H1 (cell line): ENCODE results near the gene DNAJC27. TPM values are rescaled to one million over a fixed set of nuclear protein-coding genes. Genes with fewer than 3 reads are reported as not detected.

Source experiments
- CTCF ChIA-PET: fragments of 300-600 bp; sonication (Branson Sonifier 250); formaldehyde crosslinking; loops from one replicate; lab custom pipeline; 2021; ENCODE audit not compliant: partially characterized antibody; lab: Charles Lee
- POLR2A ChIA-PET: fragments of 300-600 bp; sonication (Branson Sonifier 250); formaldehyde crosslinking; loops from one replicate; lab custom pipeline; 2021; ENCODE audit warnings: inconsistent platforms; ENCODE audit not compliant: partially characterized antibody; lab: Charles Lee
- DNase-seq, 2 experiments: peaks; one replicate each; pipeline versions ENCODE4 v3.0.0 to v3.0.0-alpha.2; 2010 to 2022; ENCODE audit warnings: low spot score in 2 of 2, low read depth in 1 of 2, mixed read lengths in 1 of 2
- FAIRE-seq: peaks from 2 replicates; lab custom pipeline; 2011; peaks lifted over from hg19 to GRCh38; lab: Jason Lieb, UNC
- H2AFZ ChIP-seq: 2 replicates; pipeline ENCODE4 v1.8.1; 2012; ENCODE audit warnings: low read length, inconsistent platforms
- H2AK5ac ChIP-seq: 2 replicates; pipeline ENCODE4 v1.6.1; 2013; ENCODE audit warnings: low read depth, low read length
- H2BK120ac ChIP-seq: replicated peaks from 2 replicates; pipeline ENCODE3; 2013; ENCODE audit warnings: low read depth, low read length, inconsistent platforms
- H2BK12ac ChIP-seq: 2 replicates; pipeline ENCODE4 v1.6.1; 2013; ENCODE audit warnings: low read depth, low read length
- H2BK15ac ChIP-seq: 2 replicates; pipeline ENCODE4 v1.6.1; 2013; ENCODE audit warnings: low read length
- H2BK20ac ChIP-seq: 2 replicates; pipeline ENCODE4 v1.6.1; 2013; ENCODE audit warnings: low read length
- H2BK5ac ChIP-seq: 2 replicates; pipeline ENCODE4 v1.6.1; 2013; ENCODE audit warnings: low read depth, low read length
- H3K14ac ChIP-seq: 2 replicates; pipeline ENCODE4 v1.6.1; 2013; ENCODE audit warnings: inconsistent platforms; ENCODE audit not compliant: insufficient read length
- H3K18ac ChIP-seq: 2 replicates; pipeline ENCODE4 v1.6.1; 2013; ENCODE audit warnings: low read length; ENCODE audit errors: extremely low read depth
- H3K23ac ChIP-seq: 2 replicates; pipeline ENCODE4 v1.6.1; 2013; ENCODE audit warnings: inconsistent platforms; ENCODE audit not compliant: insufficient read length
- H3K23me2 ChIP-seq: 2 replicates; pipeline ENCODE4 v1.6.1; 2013; ENCODE audit warnings: low read depth, low read length
- H3K27ac ChIP-seq: 2 replicates; pipeline ENCODE4 v1.6.1; 2011; ENCODE audit warnings: low read depth, low read length, inconsistent platforms
- H3K27me3 ChIP-seq, 4 experiments: replicated peaks in 1 of 4; 1 replicate in 1 of 4; 2 replicates in 3 of 4; pipeline versions ENCODE4 v1.6.1 to v1.8.1; 2011 to 2013; ENCODE audit warnings: low read length in 3 of 4, mild to moderate bottlenecking in 3 of 4, inconsistent platforms in 2 of 4, mixed read lengths in 2 of 4, moderate library complexity in 1 of 4; ENCODE audit not compliant: control insufficient read depth in 3 of 4, insufficient read depth in 3 of 4; ENCODE audit errors: extremely low read depth in 1 of 4
- H3K36me3 ChIP-seq, 4 experiments: 2 replicates each; pipeline versions ENCODE4 v1.6.1 to v1.8.1; 2011 to 2013; ENCODE audit warnings: mild to moderate bottlenecking in 4 of 4, low read length in 3 of 4, moderate library complexity in 2 of 4, control low read depth in 1 of 4, inconsistent platforms in 1 of 4; ENCODE audit not compliant: insufficient read depth in 4 of 4, control insufficient read depth in 2 of 4
- H3K4ac ChIP-seq: replicated peaks from 2 replicates; pipeline ENCODE3; 2013; ENCODE audit warnings: low read length, low read depth, mixed read lengths, inconsistent platforms; ENCODE audit not compliant: insufficient read length
- H3K4me1 ChIP-seq, 4 experiments: replicated peaks in 1 of 4; 1 replicate in 1 of 4; 2 replicates in 3 of 4; pipeline versions ENCODE4 v1.6.1 to v1.8.1; 2011 to 2013; ENCODE audit warnings: low read length in 3 of 4, inconsistent platforms in 2 of 4, mixed read lengths in 1 of 4; ENCODE audit not compliant: insufficient read depth in 4 of 4, control insufficient read depth in 3 of 4
- H3K4me2 ChIP-seq, 2 experiments: 2 replicates each; pipeline versions ENCODE4 v1.6.1 to v1.8.1; 2011 to 2013; ENCODE audit warnings: low read depth in 2 of 2, low read length in 2 of 2, control low read depth in 1 of 2, inconsistent platforms in 1 of 2, mild to moderate bottlenecking in 1 of 2; ENCODE audit not compliant: insufficient read depth in 1 of 2
- H3K4me3 ChIP-seq, 4 experiments: fragments of 200-600, 300-600 bp in 1 of 4; sonication (generic), shearing (Covaris generic), sonication (Bioruptor Twin) in 1 of 4; 2 replicates each; pipeline versions ENCODE4 v1.5.1 to v1.8.1; 2011 to 2016; ENCODE audit warnings: low read length in 4 of 4, low read depth in 3 of 4, control low read depth in 2 of 4, inconsistent platforms in 2 of 4, mild to moderate bottlenecking in 2 of 4, mixed read lengths in 1 of 4, moderate library complexity in 1 of 4; ENCODE audit not compliant: insufficient read depth in 2 of 4; ENCODE audit errors: extremely low read depth in 1 of 4
- H3K56ac ChIP-seq: replicated peaks from 2 replicates; pipeline ENCODE3; 2013; ENCODE audit warnings: low read depth, mild to moderate bottlenecking, mixed read lengths, low read length, inconsistent platforms; ENCODE audit not compliant: insufficient read length
- H3K79me1 ChIP-seq: 2 replicates; pipeline ENCODE4 v1.6.1; 2013; ENCODE audit warnings: low read depth, low read length, control low read depth
- H3K79me2 ChIP-seq, 2 experiments: 2 replicates each; pipeline versions ENCODE4 v1.6.1 to v1.8.1; 2012 to 2013; ENCODE audit warnings: low read length in 2 of 2, mild to moderate bottlenecking in 2 of 2, inconsistent platforms in 1 of 2; ENCODE audit not compliant: insufficient read depth in 2 of 2, control insufficient read depth in 1 of 2
- H3K9ac ChIP-seq, 4 experiments: replicated peaks in 1 of 4; 1 replicate in 1 of 4; 2 replicates in 3 of 4; pipeline versions ENCODE4 v1.6.1 to v1.8.1; 2011 to 2013; ENCODE audit warnings: low read depth in 3 of 4, low read length in 3 of 4, control low read depth in 2 of 4, mild to moderate bottlenecking in 2 of 4, moderate library complexity in 2 of 4, inconsistent platforms in 1 of 4; ENCODE audit errors: extremely low read depth in 1 of 4
- H3K9me3 ChIP-seq, 2 experiments: 2 replicates each; pipeline versions ENCODE4 v1.6.1 to v1.8.1; 2012 to 2013; ENCODE audit warnings: mild to moderate bottlenecking in 2 of 2, moderate library complexity in 2 of 2, control low read depth in 1 of 2, inconsistent platforms in 1 of 2, low read depth in 1 of 2, low read length in 1 of 2, mixed read lengths in 1 of 2; ENCODE audit not compliant: insufficient read depth in 2 of 2
- H4K20me1 ChIP-seq, 2 experiments: replicated peaks in 1 of 2; 2 replicates each; pipeline versions ENCODE3 to v1.8.1; 2011 to 2013; ENCODE audit warnings: inconsistent platforms in 2 of 2, low read length in 2 of 2, mild to moderate bottlenecking in 1 of 2; ENCODE audit not compliant: insufficient read depth in 2 of 2, control insufficient read depth in 1 of 2
- H4K5ac ChIP-seq: 2 replicates; pipeline ENCODE4 v1.6.1; 2013; ENCODE audit warnings: low read length, low read depth, mixed read lengths, inconsistent platforms; ENCODE audit not compliant: insufficient read length
- H4K8ac ChIP-seq: 2 replicates; pipeline ENCODE4 v1.8.0; 2013; ENCODE audit warnings: mild to moderate bottlenecking, moderate library complexity, low read length, inconsistent platforms; ENCODE audit not compliant: insufficient read depth; ENCODE audit errors: extremely low read depth
- H4K91ac ChIP-seq: replicated peaks from 2 replicates; pipeline ENCODE3; 2013; ENCODE audit warnings: low read length, mixed read lengths, inconsistent platforms; ENCODE audit not compliant: insufficient read length
- CBX5 ChIP-seq: fragments of 300-800, 300-1000 bp; sonication (generic); IDR thresholded peaks from 2 replicates; pipeline ENCODE4 v1.7.1; 2016; ENCODE audit warnings: antibody characterized with exemption, low read length, low read depth
- SRF ChIP-seq: IDR thresholded peaks from 2 replicates; pipeline ENCODE4 v1.6.1; 2011; ENCODE audit warnings: mild to moderate bottlenecking, low read depth, low read length, moderate library complexity
- WGBS, 2 experiments: shearing (Covaris generic) in 1 of 2; methylation state at CpG; one replicate each; pipeline versions ENCODE4 v1.1.6 to v1.1.7; 2013 to 2015; ENCODE audit warnings: low lambda C conversion rate in 2 of 2, mixed read lengths in 2 of 2, inconsistent platforms in 1 of 2, low coverage in 1 of 2, missing lambda C conversion rate in 1 of 2; ENCODE audit not compliant: insufficient replicate concordance in 2 of 2, insufficient coverage in 1 of 2, insufficient read length in 1 of 2; ENCODE audit errors: extremely low coverage in 1 of 2, missing lambda C conversion rate in 1 of 2; 5-methylcytosine and 5-hydroxymethylcytosine counted together
- polyA plus RNA-seq, 7 experiments: library from polyadenylated mRNA; depleted of rRNA in 3 of 7; stranded (reverse) in 5 of 7; unstranded in 2 of 7; fragments of >200 nt in 5 of 7; fragments of 200-250 nt in 2 of 7; gene quantifications; 1 replicate in 5 of 7; 2 replicates in 1 of 7; 4 replicates in 1 of 7; pipeline versions ENCODE4 v1.2.1 to v1.2.3, GENCODE V29; 2011 to 2013; ENCODE audit warnings: missing spikeins in 2 of 7, mixed read lengths in 2 of 7
- total RNA-seq: library from RNA; stranded (reverse); fragmentation: NEBNext Ultra II Directional; extraction: Animal tissue kit (Norgen Biotek cat#: 25700); gene quantifications from 2 replicates; pipeline ENCODE4 v1.2.1, GENCODE V29; 2021
- TF ChIP-seq, protein P1 (sequence below): IDR thresholded peaks from 2 replicates; pipeline ENCODE4 v1.6.1; 2012; ENCODE audit warnings: inconsistent platforms

DNAJC27 gene
- total and polyA plus RNA-seq, 2 of the 8 experiments (the other 6 are each of a cell fraction or from before 2014, with no cell fraction given) = 1.4 to 4.5 TPM

DNA sequence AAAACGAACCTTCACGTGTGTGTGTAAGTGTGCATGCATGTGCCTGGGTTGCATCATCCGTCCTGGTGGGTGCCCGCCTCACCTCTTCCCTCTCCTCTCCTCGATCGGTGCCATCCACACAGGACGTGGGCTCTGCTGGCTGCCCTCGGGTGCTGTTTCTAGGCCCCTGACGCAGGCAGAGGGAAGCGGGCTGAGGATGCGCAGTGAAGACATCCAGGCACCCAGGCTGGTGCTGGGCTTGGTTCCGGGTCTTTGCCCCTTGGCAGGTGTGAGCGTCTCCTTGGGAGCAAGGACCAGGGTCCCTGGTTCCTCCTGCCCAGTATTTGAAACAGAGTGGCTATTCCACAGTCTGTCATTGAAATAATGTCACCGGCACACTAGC, 45.5 kb downstream of the DNAJC27 start:
- Histone ChIP-seq H4K8ac (peak overlapping the region; percentile 75; the same call in 1 of the 2 replicates), H3K27ac (no peak overlapping the region), H2BK20ac (peak overlapping the region; percentile 28), H3K4me1 (peaks cover 0 to 10% (median 3%) of the 10 kb centered on the region in 4 experiments; a peak in 4 of 7 replicates), H3K18ac (peak overlapping the region; percentile 51), H4K91ac (peak overlapping the region; percentile 88), H3K36me3 (no peaks in the 10 kb centered on the region; a peak in 1 of 8 replicates), H3K9ac (no peak overlapping the region), H3K23ac (no peak overlapping the region), H3K79me1 (peaks cover 3% of the 10 kb centered on the region), H3K9me3 (no peaks in the 10 kb centered on the region), H3K4me2 (0 out of 4 replicates have a peak overlapping the region, but pooled peaks of 1 of the 2 experiments have one; percentile 6), H3K56ac (no peak overlapping the region), H3K4ac (peak overlapping the region; percentile 89), H2AK5ac (peak overlapping the region; percentile 100), H2BK12ac (peak overlapping the region; percentile 89), H2AFZ (no peak overlapping the region; the same call in 1 of the 2 replicates), H3K27me3 (peaks cover 0 to 3% (median 0%) of the 10 kb centered on the region in 4 experiments; a peak in 4 of 7 replicates), H3K4me3 (no peak overlapping the region), H2BK120ac (no peak overlapping the region), H2BK5ac (peak overlapping the region; percentile 75; the same call in 1 of the 2 replicates), H3K79me2 (peaks cover 0 to 4% of the 10 kb centered on the region in 2 experiments; a peak in 1 of 4 replicates), H4K20me1 (no peaks in the 10 kb centered on the region), H2BK15ac (peak overlapping the region; percentile 21), H4K5ac (no peak overlapping the region), H3K23me2 (peaks cover 9% of the 10 kb centered on the region), H3K14ac (no peak overlapping the region)
- ChIA-PET POLR2A (interaction anchor here (1.0 to 1.2 kb wide), 2 partner anchors 9 to 97 kb away, joined by 3 read pairs; no protein-coding TSS in a partner anchor), CTCF (no interaction called here)
- TF ChIP-seq CBX5 (no peak), SRF (no peak)
- TF ChIP-seq, protein P1, sequence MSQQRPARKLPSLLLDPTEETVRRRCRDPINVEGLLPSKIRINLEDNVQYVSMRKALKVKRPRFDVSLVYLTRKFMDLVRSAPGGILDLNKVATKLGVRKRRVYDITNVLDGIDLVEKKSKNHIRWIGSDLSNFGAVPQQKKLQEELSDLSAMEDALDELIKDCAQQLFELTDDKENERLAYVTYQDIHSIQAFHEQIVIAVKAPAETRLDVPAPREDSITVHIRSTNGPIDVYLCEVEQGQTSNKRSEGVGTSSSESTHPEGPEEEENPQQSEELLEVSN = no peak
- no peak for DNase-seq
- no peak for FAIRE-seq
- 94% methylated on average over 13 of the region's 14 CpGs; no CpG with 5 or more reads in 1 of the 2 experiments for WGBS, 2 experiments
